ENCODE data around the gene TOMM7. TPM values are rescaled to one million over a fixed set of nuclear protein-coding genes. Genes with fewer than 3 reads are reported as not detected.

The TOMM7 gene
- total and polyA plus RNA-seq, 10 of the 15 experiments (the other 5 are each of a cell fraction or from before 2014, with no cell fraction given): 151 to 1,497 (median 322) TPM

- no peak for FAIRE-seq
- POLR2A ChIA-PET: interaction anchor here (0.5 to 3.8 kb wide), 6 partner anchors 8 to 1442 kb away, joined by 3 to 19 read pairs (median 4); no protein-coding TSS in a partner anchor
These were observed 44.4 kb upstream of the TOMM7 start for GRCh38 chr7:22867003-22867402.

More at GRCh38 chr7:22867003-22867402, 44.4 kb upstream of the TOMM7 start:
- no peak for TF ChIP-seq IRF4 (IDR thresholded peaks at IDR 0.05; ENCODE audit: low read depth, low read length)
- TF ChIP-seq BMI1 (IDR thresholded peaks at IDR 0.05; ENCODE audit: borderline replicate concordance): no peak
- TF ChIP-seq MXI1 (IDR thresholded peaks at IDR 0.05; ENCODE audit: low read depth, low read length): no peak
- no peak for TF ChIP-seq IKZF1 (conservative IDR thresholded peaks at IDR 0.05)
- TF ChIP-seq ASH2L (IDR thresholded peaks at IDR 0.05; ENCODE audit: borderline replicate concordance, low read depth): no peak
- no peak for TF ChIP-seq ZNF592 (IDR thresholded peaks at IDR 0.05)
- TF ChIP-seq YY1 (IDR thresholded peaks at IDR 0.05; ENCODE audit: low read depth, low read length): no peak
- in situ Hi-C loops (cut with MboI): no loop called here
- H3K4me2 ChIP-seq (ENCODE audit: control insufficient read depth, insufficient read depth): no peak overlapping the region
- ATAC-seq: no peak
- H3K79me2 ChIP-seq (ENCODE audit: control insufficient read depth, insufficient read depth, low read length): no peaks in the 10 kb centered on the region
- H3K36me3 ChIP-seq (ENCODE audit: control insufficient read depth in 2 of 2, insufficient read depth in 2 of 2, low read length in 1 of 2): peaks cover 0 to 4% of the 10 kb centered on the region in 2 experiments; a peak in 1 of 4 replicates
- no peak for DNase-seq (ENCODE audit: low read depth, low spot score)
- ChIA-PET RAD21 (ENCODE audit: unreplicated experiment) (interaction anchor here (1.9 to 7.7 kb wide), 2 partner anchors 10 to 19 kb away, joined by 8 to 46 read pairs; no protein-coding TSS in a partner anchor), CTCF (interaction anchor here (1.0 to 2.4 kb wide), 5 partner anchors 9 to 188 kb away, joined by 3 to 10 read pairs (median 6); no protein-coding TSS in a partner anchor), SMC1A (ENCODE audit: uncharacterized antibody, unreplicated experiment) (interaction anchor here (0.6 to 4.2 kb wide), 13 partner anchors 8 to 149 kb away, joined by 3 to 34 read pairs (median 5); no protein-coding TSS in a partner anchor)
- intact Hi-C loops (cut with micrococcal nuclease; ENCODE audit: unreplicated experiment): no loop called here
- no peak overlapping the region for H3K4me3 ChIP-seq
- 97% methylated on average over 4 of the region's 4 CpGs for WGBS (ENCODE audit: insufficient coverage, insufficient replicate concordance, low lambda C conversion rate, missing lambda C conversion rate)
- H3K9me3 ChIP-seq (replicated peaks; ENCODE audit: control insufficient read depth, insufficient read depth, low read length): no peaks in the 10 kb centered on the region; the same call in 2 of the 3 replicates
- no TSS peak for BruUV-seq (replicated peaks)
- no peaks in the 10 kb centered on the region for H3K27me3 ChIP-seq (replicated peaks in 1 of 2; ENCODE audit: control insufficient read depth in 2 of 2, insufficient read depth in 2 of 2, low read length in 1 of 2)
- H3K9ac ChIP-seq (ENCODE audit: control insufficient read depth, insufficient read depth, low read length): no peak overlapping the region
- no peak overlapping the region for H2AFZ ChIP-seq (ENCODE audit: control insufficient read depth, low read depth, low read length)
- H4K20me1 ChIP-seq (ENCODE audit: control insufficient read depth, insufficient read depth): no peaks in the 10 kb centered on the region
- H3K27ac ChIP-seq (ENCODE audit: control insufficient read depth, insufficient read depth): no peak overlapping the region
- H3K4me1 ChIP-seq (ENCODE audit: control insufficient read depth, insufficient read depth, low read length): peaks cover 4% of the 10 kb centered on the region
